22Rv1 (cell line): ENCODE measurements around the gene NUTF2.
A peak's percentile ranks its signal among the peaks of the same experiment; 100 is the strongest.

Experiments used
- H3K27ac ChIP-seq: fragments of 450-650 bp; 2 replicates; pipeline ENCODE4 v1.5.1; 2017
- CTCF ChIP-seq: fragments of 450-650 bp; IDR thresholded peaks from 2 replicates; pipeline ENCODE4 v1.5.1; 2017; ENCODE audit warnings: mild to moderate bottlenecking
- ZFX ChIP-seq: fragments of 450-650 bp; IDR thresholded peaks from 2 replicates; pipeline ENCODE4 v1.6.1; 2017; ENCODE audit warnings: antibody characterized with exemption, borderline replicate concordance

The NUTF2 gene

GRCh38 chr16:67864594-67864993, 17.9 kb downstream of the NUTF2 start:
- TF ChIP-seq ZFX (no peak), CTCF (no peak)

GRCh38 chr16:67865318-67865717, 18.6 kb downstream of the NUTF2 start:
- TF ChIP-seq CTCF (peak; percentile 59), ZFX (no peak)
- H3K27ac ChIP-seq: no peak overlapping the region

More at GRCh38 chr16:67864594-67864993, 17.9 kb downstream of the NUTF2 start:
- no peak overlapping the region for H3K27ac ChIP-seq

- no peak for TF ChIP-seq ZFX
- TF ChIP-seq CTCF: no peak
- H3K27ac ChIP-seq: no peak overlapping the region
Observed at GRCh38 chr16:67868290-67868689, 21.6 kb downstream of the NUTF2 start.

- peak overlapping the region; percentile 72; the same call in 1 of the 2 replicates for H3K27ac ChIP-seq
- TF ChIP-seq ZFX: no peak
Observed at GRCh38 chr16:67869653-67870052, 22.9 kb downstream of the NUTF2 start.

- peak overlapping the region; percentile 72; the same call in 1 of the 2 replicates for H3K27ac ChIP-seq
- no peak for TF ChIP-seq ZFX
- TF ChIP-seq CTCF: no peak
Observed at GRCh38 chr16:67871256-67871655, 24.5 kb downstream of the NUTF2 start.

GRCh38 chr16:67872131-67872630, 25.4 kb downstream of the NUTF2 start:
- peak overlapping the region; percentile 72 for H3K27ac ChIP-seq
- TF ChIP-seq CTCF (no peak), ZFX (no peak)

- TF ChIP-seq ZFX (no peak), CTCF (no peak)
- H3K27ac ChIP-seq: peak within 1 kb of the TSS; percentile 72
Observed at GRCh38 chr16:67872631-67873434, 26.1 kb downstream of the NUTF2 start, which contains the start of gene EDC4. Gene EDC4, plus strand, starts transcription at chr16:67873052. Its CDS starts 210 bp downstream, at chr16:67873262.
